Small intestine (tissue), 7 donors: ENCODE data around the gene SPRYD3. TPM values are rescaled to one million over a fixed set of nuclear protein-coding genes. Genes with fewer than 3 reads are reported as not detected.
A peak's percentile ranks its signal among the peaks of the same experiment; 100 is the strongest.

Experiments used
- DNase-seq, 2 donors: peaks; one replicate each; pipeline versions ENCODE4 v3.0.0 to v3.0.0-alpha.2; 2013
- FAIRE-seq: peaks from 2 replicates; lab custom pipeline; 2012; peaks lifted over from hg19 to GRCh38; lab: Jason Lieb, UNC
- H3K27ac ChIP-seq, 3 donors: one replicate each; pipeline ENCODE4 v1.5.1; 2013; ENCODE audit warnings: low read length in 2 of 3, mild to moderate bottlenecking in 2 of 3, control low read depth in 1 of 3, inconsistent platforms in 1 of 3, low read depth in 1 of 3, moderate library complexity in 1 of 3
- H3K27me3 ChIP-seq, 3 donors: one replicate each; pipeline ENCODE4 v1.6.1; 2013; ENCODE audit warnings: low read length in 3 of 3, inconsistent platforms in 1 of 3; ENCODE audit not compliant: control insufficient read depth in 3 of 3, insufficient read depth in 3 of 3
- H3K36me3 ChIP-seq, 3 donors: one replicate each; pipeline ENCODE4 v1.6.1; 2013; ENCODE audit warnings: low read length in 3 of 3, inconsistent platforms in 1 of 3, low read depth in 1 of 3, mild to moderate bottlenecking in 1 of 3, moderate library complexity in 1 of 3; ENCODE audit not compliant: control insufficient read depth in 3 of 3, insufficient read depth in 2 of 3
- H3K4me1 ChIP-seq, 3 donors: one replicate each; pipeline ENCODE4 v1.6.1; 2013; ENCODE audit warnings: low read length in 2 of 3, inconsistent platforms in 1 of 3, low read depth in 1 of 3, mild to moderate bottlenecking in 1 of 3, moderate library complexity in 1 of 3; ENCODE audit not compliant: control insufficient read depth in 3 of 3, insufficient read depth in 2 of 3
- H3K4me3 ChIP-seq, 3 donors: one replicate each; pipeline ENCODE4 v1.5.1; 2013; ENCODE audit warnings: low read length in 3 of 3, control low read depth in 1 of 3, inconsistent platforms in 1 of 3, low read depth in 1 of 3, mild to moderate bottlenecking in 1 of 3, moderate library complexity in 1 of 3
- H3K9me3 ChIP-seq, 2 donors: one replicate each; pipeline ENCODE4 v1.6.1; 2013; ENCODE audit warnings: low read depth in 1 of 2, low read length in 1 of 2; ENCODE audit not compliant: control insufficient read depth in 2 of 2, insufficient read depth in 1 of 2
- WGBS, 3 donors: extraction: QIAGEN DNeasy Blood & Tissue Kit; methylation state at CpG; one replicate each; pipeline ENCODE4 v1.1.7; 2013; 5-methylcytosine and 5-hydroxymethylcytosine counted together
- polyA plus RNA-seq, 4 donors: library from polyadenylated mRNA; stranded (reverse) in 3 of 4; unstranded in 1 of 4; fragments of 200-250 nt in 3 of 4; fragments of 120-200 nt in 1 of 4; gene quantifications; one replicate each; pipeline versions ENCODE4 v1.2.1 to v1.2.3, GENCODE V29; 2013
- donor health status: healthy with polysubstance abuse.
- donor health status: control.
- donor health status: control.
- donor health status: Bipolar disorder and iron deficiency.
- donor health status: healthy.

Gene SPRYD3
- polyA plus RNA-seq, 4 donors: 19.7 to 37.6 (median 22.9) TPM

GRCh38 chr12:53065470-53065869 is 13.7 kb downstream of the SPRYD3 start:
- 78 to 86% (median 80%) methylated on average over 7 of the region's 7 CpGs for WGBS, 3 donors
- H3K9me3 ChIP-seq: no peaks in the 10 kb centered on the region
- peaks cover 8 to 95% (median 10%) of the 10 kb centered on the region in 3 donors for H3K36me3 ChIP-seq
- DNase-seq: no peak
- H3K27me3 ChIP-seq: no peaks in the 10 kb centered on the region
- H3K4me3 ChIP-seq: no peak overlapping the region
- no peak for FAIRE-seq
- peak overlapping the region in 1 of 3 donors; percentile 19 for H3K27ac ChIP-seq
- peaks cover 0 to 20% (median 0%) of the 10 kb centered on the region in 3 donors for H3K4me1 ChIP-seq

- Histone ChIP-seq H3K36me3 (peaks cover 8 to 97% (median 8%) of the 10 kb centered on the region in 3 donors), H3K27me3 (no peaks in the 10 kb centered on the region), H3K27ac (peak overlapping the region in 1 of 3 donors; percentile 19), H3K4me3 (no peak overlapping the region), H3K4me1 (peaks cover 0 to 15% (median 0%) of the 10 kb centered on the region in 3 donors), H3K9me3 (no peaks in the 10 kb centered on the region)
- WGBS, 3 donors: 83 to 94% (median 92%) methylated on average over 11 of the region's 11 CpGs
- FAIRE-seq: no peak
- no peak for DNase-seq
Measured at GRCh38 chr12:53064613-53065436, 14.4 kb downstream of the SPRYD3 start.

DNA sequence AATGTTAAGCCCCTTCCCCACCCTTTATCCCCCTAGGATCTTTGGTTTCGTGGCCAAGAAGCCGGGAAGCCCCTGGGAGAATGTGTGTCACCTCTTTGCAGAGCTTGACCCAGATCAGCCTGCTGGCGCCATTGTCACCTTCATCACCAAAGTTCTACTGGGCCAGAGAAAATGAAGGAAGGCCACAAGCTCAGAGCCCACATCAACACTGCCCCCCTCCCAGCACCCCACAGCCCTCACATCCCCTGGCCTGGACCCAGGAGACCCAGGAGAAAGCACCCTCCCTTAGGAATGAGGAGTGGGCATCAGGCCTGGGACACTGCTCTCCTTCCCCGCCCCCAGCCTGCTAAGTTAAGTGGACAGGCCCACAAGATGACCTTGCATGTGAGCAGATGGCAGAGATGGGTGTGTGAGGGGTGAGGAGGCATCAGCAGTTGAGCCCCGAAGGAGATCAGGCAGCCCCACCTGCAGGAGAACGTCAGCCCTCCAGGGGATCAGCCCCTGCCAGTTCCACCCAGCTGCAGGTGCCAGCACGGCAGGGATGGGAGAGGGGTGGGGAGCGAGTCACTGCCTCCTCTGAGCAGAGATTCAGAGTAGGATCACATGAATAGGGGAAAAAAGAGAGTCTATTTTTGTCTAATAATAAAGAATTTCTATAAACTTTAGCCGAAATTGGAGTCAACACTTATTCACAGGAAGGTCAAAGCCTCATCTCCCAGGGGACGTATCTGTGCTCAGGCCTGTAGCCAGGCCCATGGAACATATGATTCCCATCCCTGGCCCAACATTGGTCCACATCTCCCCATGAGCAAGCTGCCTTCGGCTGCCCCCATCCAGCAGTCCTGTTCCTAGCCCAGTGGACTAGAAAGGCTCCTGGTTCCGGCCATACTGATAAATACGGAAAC is 15.2 kb downstream of the SPRYD3 start:
- H3K4me3 ChIP-seq: no peak overlapping the region
- FAIRE-seq (no peak), DNase-seq (no peak)
- H3K27me3 ChIP-seq: no peaks in the 10 kb centered on the region
- no peaks in the 10 kb centered on the region for H3K9me3 ChIP-seq
- H3K27ac ChIP-seq: peak overlapping the region in 1 of 3 donors; percentile 37
- H3K4me1 ChIP-seq: peaks cover 0 to 15% (median 0%) of the 10 kb centered on the region in 3 donors
- H3K36me3 ChIP-seq: peaks cover 8 to 97% (median 8%) of the 10 kb centered on the region in 3 donors
- 64 to 81% (median 79%) methylated on average over 13 of the region's 13 CpGs for WGBS, 3 donors

DNA sequence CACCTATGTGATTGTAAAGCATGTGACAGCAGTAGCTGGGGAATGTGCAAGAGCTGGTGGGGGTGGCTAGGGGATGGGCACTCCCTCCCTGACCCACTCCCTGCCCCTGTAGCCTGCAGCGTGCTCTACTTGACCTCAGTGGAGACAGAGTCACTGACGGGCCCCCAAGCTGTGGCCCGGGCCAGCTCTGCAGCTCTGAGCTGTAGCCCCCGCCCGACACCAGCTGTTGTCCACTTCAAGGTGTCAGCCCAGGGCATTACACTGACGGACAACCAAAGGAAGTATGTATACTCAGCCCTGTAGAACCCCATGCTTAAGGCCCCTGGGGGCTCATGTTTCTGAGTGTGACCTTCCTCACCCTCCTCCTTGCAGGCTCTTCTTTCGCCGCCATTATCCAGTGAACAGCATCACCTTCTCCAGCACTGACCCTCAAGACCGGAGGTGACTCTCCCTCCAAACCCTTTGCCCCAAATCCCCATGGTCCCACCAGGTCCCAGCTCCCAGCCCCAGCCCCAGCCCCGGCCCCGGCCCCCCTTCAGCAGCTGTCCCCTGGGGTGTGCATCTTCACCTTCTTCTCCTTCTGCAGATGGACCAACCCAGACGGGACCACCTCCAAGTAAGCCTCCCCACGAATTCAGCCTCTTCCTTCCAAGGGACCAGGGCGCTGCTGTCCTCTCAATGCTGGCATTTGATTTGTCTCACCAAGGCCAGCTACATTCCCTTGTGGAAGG is 16.0 kb downstream of the SPRYD3 start:
- Histone ChIP-seq H3K9me3 (no peaks in the 10 kb centered on the region), H3K4me3 (no peak overlapping the region), H3K27me3 (no peaks in the 10 kb centered on the region), H3K36me3 (peaks cover 7 to 94% (median 8%) of the 10 kb centered on the region in 3 donors), H3K4me1 (peaks cover 0 to 15% (median 0%) of the 10 kb centered on the region in 3 donors), H3K27ac (peak overlapping the region in 1 of 3 donors; percentile 41)
- 72 to 90% (median 81%) methylated on average over 14 of the region's 14 CpGs for WGBS, 3 donors
- FAIRE-seq (no peak), DNase-seq (no peak)

DNA sequence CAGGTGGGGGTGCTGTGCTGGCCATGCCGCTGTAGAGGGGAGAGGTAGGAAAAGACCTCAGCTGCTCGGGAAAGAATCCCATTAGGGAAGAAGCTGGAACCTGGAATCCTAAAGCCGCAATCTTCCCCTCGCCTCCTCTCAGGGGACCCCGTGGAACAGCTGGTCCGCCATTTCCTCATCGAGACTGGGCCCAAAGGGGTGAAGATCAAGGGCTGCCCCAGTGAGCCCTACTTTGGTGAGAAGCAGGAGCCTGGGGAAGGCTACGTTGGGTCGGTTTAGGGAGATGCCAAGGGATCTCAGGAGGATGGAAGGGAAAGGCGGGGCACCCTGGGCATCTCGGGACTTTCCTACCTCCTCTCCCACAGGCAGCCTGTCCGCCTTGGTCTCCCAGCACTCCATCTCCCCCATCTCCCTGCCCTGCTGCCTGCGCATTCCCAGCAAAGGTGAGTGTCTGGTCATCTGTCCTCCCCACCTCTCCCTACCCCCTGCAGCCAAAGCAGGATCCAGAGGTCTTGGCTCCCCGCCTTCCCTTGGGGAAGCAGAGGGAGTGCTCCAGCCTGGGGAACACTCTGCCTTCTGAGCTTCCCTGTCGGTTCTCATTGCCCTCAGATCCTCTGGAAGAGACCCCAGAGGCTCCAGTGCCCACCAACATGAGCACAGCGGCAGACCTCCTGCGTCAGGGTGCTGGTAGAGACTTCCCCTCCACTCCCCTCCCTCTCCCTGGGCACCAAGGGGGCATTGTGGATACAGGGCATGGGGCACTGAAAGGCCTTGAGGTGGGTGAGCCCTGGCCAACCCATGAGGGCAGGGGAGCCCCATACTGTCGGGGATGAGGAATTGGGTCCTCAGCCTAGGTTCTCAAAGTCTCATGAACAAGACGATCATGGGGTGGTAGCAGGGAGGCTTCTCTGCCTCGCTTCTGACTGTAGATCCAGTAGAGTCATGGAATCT is 16.9 kb downstream of the SPRYD3 start:
- Histone ChIP-seq H3K9me3 (no peaks in the 10 kb centered on the region), H3K4me3 (no peak overlapping the region), H3K4me1 (peaks cover 0 to 15% (median 0%) of the 10 kb centered on the region in 3 donors), H3K36me3 (peaks cover under 1 to 94% (median 8%) of the 10 kb centered on the region in 3 donors), H3K27me3 (no peaks in the 10 kb centered on the region), H3K27ac (peak overlapping the region in 1 of 3 donors; percentile 41)
- FAIRE-seq: no peak
- WGBS, 3 donors: 57 to 71% (median 61%) methylated on average over 20 of the region's 20 CpGs
- no peak for DNase-seq

DNA sequence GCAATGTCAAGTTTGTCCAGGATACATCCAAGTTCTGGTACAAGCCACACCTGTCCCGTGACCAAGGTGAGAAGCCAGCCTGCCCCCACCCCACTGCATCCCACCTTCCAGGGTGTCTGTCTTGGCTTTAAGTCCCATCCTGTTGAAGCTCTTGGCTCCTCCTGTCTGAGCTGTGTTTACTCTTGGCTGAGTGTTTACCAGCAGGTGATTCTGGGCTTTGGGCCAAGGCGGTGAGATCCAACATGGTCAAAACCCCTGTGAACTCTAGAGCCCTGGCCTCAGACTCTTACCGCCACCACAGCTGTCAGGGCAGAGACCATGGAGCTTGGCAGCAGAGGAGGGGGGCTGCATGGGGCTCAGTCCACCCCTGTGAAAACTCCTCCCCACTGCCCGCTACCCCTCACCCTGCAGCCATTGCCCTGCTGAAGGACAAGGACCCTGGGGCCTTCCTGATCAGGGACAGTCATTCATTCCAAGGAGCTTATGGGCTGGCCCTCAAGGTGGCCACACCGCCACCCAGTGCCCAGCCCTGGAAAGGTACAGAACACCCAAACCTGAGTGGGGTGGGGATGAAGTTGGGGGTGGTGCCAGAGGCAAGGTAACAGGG is 17.7 kb downstream of the SPRYD3 start:
- peak overlapping the region in 1 of 3 donors; percentile 41 for H3K27ac ChIP-seq

DNA sequence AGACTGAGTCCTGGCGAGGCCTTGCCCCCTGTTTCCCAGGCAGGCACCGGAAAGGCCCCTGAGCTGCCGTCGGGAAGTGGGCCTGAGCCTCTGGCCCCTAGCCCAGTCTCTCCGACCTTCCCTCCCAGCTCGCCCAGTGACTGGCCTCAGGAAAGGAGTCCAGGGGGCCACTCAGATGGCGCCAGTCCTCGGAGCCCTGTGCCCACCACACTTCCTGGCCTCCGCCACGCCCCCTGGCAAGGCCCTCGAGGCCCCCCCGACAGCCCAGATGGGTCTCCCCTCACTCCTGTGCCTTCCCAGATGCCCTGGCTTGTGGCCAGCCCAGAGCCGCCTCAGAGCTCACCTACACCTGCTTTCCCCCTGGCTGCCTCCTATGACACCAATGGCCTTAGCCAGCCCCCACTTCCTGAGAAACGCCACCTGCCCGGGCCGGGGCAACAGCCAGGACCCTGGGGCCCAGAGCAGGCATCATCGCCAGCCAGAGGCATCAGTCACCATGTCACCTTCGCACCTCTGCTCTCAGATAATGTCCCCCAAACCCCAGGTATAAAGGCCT is 18.4 kb downstream of the SPRYD3 start:
- no peaks in the 10 kb centered on the region for H3K9me3 ChIP-seq
- peaks cover 0 to 87% (median 8%) of the 10 kb centered on the region in 3 donors for H3K36me3 ChIP-seq
- H3K27me3 ChIP-seq: no peaks in the 10 kb centered on the region
- no peak for FAIRE-seq
- H3K27ac ChIP-seq: peak overlapping the region in 1 of 3 donors; percentile 41
- 14 to 42% (median 39%) methylated on average over 15 to 18 of the region's 18 CpGs for WGBS, 3 donors
- peaks cover 0 to 15% (median 0%) of the 10 kb centered on the region in 3 donors for H3K4me1 ChIP-seq
- no peak for DNase-seq
- H3K4me3 ChIP-seq: no peak overlapping the region

More for the DNA sequence above, 17.7 kb downstream of the SPRYD3 start:
- FAIRE-seq (no peak), DNase-seq (peak; percentile 72 to 80)
- no peak overlapping the region for H3K4me3 ChIP-seq
- WGBS, 3 donors: 18 to 64% (median 38%) methylated on average over 5 of the region's 5 CpGs
- H3K27me3 ChIP-seq: no peaks in the 10 kb centered on the region
- peaks cover 0 to 15% (median 0%) of the 10 kb centered on the region in 3 donors for H3K4me1 ChIP-seq
- no peaks in the 10 kb centered on the region for H3K9me3 ChIP-seq
- H3K36me3 ChIP-seq: peaks cover 0 to 93% (median 8%) of the 10 kb centered on the region in 3 donors
